GM12878 (cell line): Measurements from ENCODE around the gene ERC2. TPM values are rescaled to one million over a fixed set of nuclear protein-coding genes. Genes with fewer than 3 reads are reported as not detected.

Source experiments
- ATAC-seq: fragments of 200-7000 bp; cut with Tn5 transposase; 3 replicates; pipeline ENCODE4 v1.9.1; 2020; ENCODE audit warnings: mild to moderate bottlenecking, moderate library complexity
- BruUV-seq: library from RNA; stranded (reverse); fragments of 400-500 nt; replicated peaks from 2 replicates; lab custom pipeline; 2021; lab: Mats Ljungman, UMichigan
- CTCF ChIA-PET: fragments of 300-600 bp; sonication (Branson Sonifier 250); formaldehyde crosslinking; extraction: SDS; loops from one replicate; lab custom pipeline; 2021; ENCODE audit warnings: inconsistent platforms; lab: Yijun Ruan, JAX
- POLR2A ChIA-PET: fragments of 350-600 bp; formaldehyde crosslinking; extraction: SDS; loops from one replicate; lab custom pipeline; 2021; ENCODE audit warnings: inconsistent platforms; lab: Charles Lee
- RAD21 ChIA-PET: fragments of 300-600 bp; sonication (Branson Sonifier 250); formaldehyde crosslinking; loops from one replicate; lab custom pipeline; 2023; ENCODE audit warnings: antibody characterized with exemption; ENCODE audit not compliant: unreplicated experiment; lab: Charles Lee
- SMC1A ChIA-PET: fragments of 300-600 bp; sonication (Branson Sonifier 250); formaldehyde crosslinking; loops from one replicate; lab custom pipeline; 2023; ENCODE audit not compliant: unreplicated experiment, uncharacterized antibody; lab: Charles Lee
- DNase-seq: peaks from one replicate; pipeline ENCODE4 v3.0.0-alpha.2; 2011; ENCODE audit warnings: low read depth, low spot score
- FAIRE-seq: peaks from 3 replicates; lab custom pipeline; 2011; peaks lifted over from hg19 to GRCh38; lab: Jason Lieb, UNC
- H2AFZ ChIP-seq: 2 replicates; pipeline ENCODE4 v1.6.0; 2011; ENCODE audit warnings: low read depth, low read length, control low read depth; ENCODE audit not compliant: control insufficient read depth
- H3K27ac ChIP-seq: 2 replicates; pipeline ENCODE4 v1.5.1; 2011; ENCODE audit warnings: control low read depth; ENCODE audit not compliant: control insufficient read depth, insufficient read depth
- H3K27me3 ChIP-seq, 2 experiments: replicated peaks in 1 of 2; 2 replicates each; pipeline versions ENCODE4 v1.6.0 to v1.6.1; 2011; ENCODE audit warnings: low read length in 1 of 2; ENCODE audit not compliant: control insufficient read depth in 2 of 2, insufficient read depth in 2 of 2
- H3K36me3 ChIP-seq, 2 experiments: 2 replicates each; pipeline ENCODE4 v1.5.1; 2011; ENCODE audit warnings: low read length in 1 of 2; ENCODE audit not compliant: control insufficient read depth in 2 of 2, insufficient read depth in 2 of 2
- H3K4me1 ChIP-seq: 2 replicates; pipeline ENCODE4 v1.6.1; 2011; ENCODE audit warnings: mild to moderate bottlenecking, low read length, moderate library complexity, mixed read lengths; ENCODE audit not compliant: control insufficient read depth, insufficient read depth
- H3K4me2 ChIP-seq: 2 replicates; pipeline ENCODE4 v1.6.0; 2011; ENCODE audit warnings: control low read depth; ENCODE audit not compliant: control insufficient read depth, insufficient read depth
- H3K4me3 ChIP-seq: fragments of 200-600 bp; sonication (generic); 2 replicates; pipeline ENCODE4 v1.5.1; 2016
- H3K79me2 ChIP-seq: 2 replicates; pipeline ENCODE4 v1.6.0; 2011; ENCODE audit warnings: low read length; ENCODE audit not compliant: control insufficient read depth, insufficient read depth
- H3K9ac ChIP-seq: 2 replicates; pipeline ENCODE4 v1.8.0; 2011; ENCODE audit warnings: low read length, control low read depth, mixed read lengths; ENCODE audit not compliant: control insufficient read depth, insufficient read depth
- H3K9me3 ChIP-seq: replicated peaks from 3 replicates; pipeline ENCODE4 v1.5.1; 2011; ENCODE audit warnings: mild to moderate bottlenecking, low read length; ENCODE audit not compliant: control insufficient read depth, insufficient read depth
- H4K20me1 ChIP-seq: 2 replicates; pipeline ENCODE4 v1.6.0; 2011; ENCODE audit not compliant: control insufficient read depth, insufficient read depth
- BHLHE40 ChIP-seq, 2 experiments: fragments of 450-650 bp in 1 of 2; IDR thresholded peaks; 2 replicates each; pipeline ENCODE4 v1.6.1; 2011 to 2017; ENCODE audit warnings: low read depth in 2 of 2, borderline replicate concordance in 1 of 2, improper control_type of control experiment in 1 of 2, low read length in 1 of 2, mild to moderate bottlenecking in 1 of 2
- MYB ChIP-seq: fragments of 150-350 bp; IDR thresholded peaks from 2 replicates; pipeline ENCODE4 v1.6.1; 2014; ENCODE audit warnings: mild to moderate bottlenecking, low read depth, low read length, borderline replicate concordance
- RUNX3 ChIP-seq: IDR thresholded peaks from 2 replicates; pipeline ENCODE4 v1.6.1; 2012; ENCODE audit warnings: low read length, inconsistent platforms
- SMAD1 ChIP-seq: fragments of 450-650 bp; IDR thresholded peaks from 2 replicates; pipeline ENCODE4 v1.6.1; 2018; ENCODE audit warnings: mild to moderate bottlenecking, low read depth; ENCODE audit not compliant: partially characterized antibody
- WGBS: methylation state at CpG from one replicate; pipeline ENCODE4 v1.1.6; 2016; ENCODE audit warnings: low lambda C conversion rate; ENCODE audit not compliant: insufficient replicate concordance, insufficient coverage; ENCODE audit errors: missing lambda C conversion rate; 5-methylcytosine and 5-hydroxymethylcytosine counted together
- in situ Hi-C: fragments of 300-500 bp; cut with MboI; formaldehyde crosslinking; loops from 9 replicates; pipeline ENCODE4 v1.14.3; 2018; ENCODE audit warnings: mixed read lengths
- intact Hi-C: fragments of 100-400 bp; cut with micrococcal nuclease; formaldehyde crosslinking; loops from one replicate; pipeline ENCODE4 v1.14.2; 2022; ENCODE audit not compliant: unreplicated experiment
- polyA plus RNA-seq, 11 experiments: library from polyadenylated mRNA; depleted of rRNA in 4 of 11; unstranded in 6 of 11; stranded (reverse) in 5 of 11; fragments of >200 nt; fragmentation: Nextera tagmentation in 4 of 11; fragmentation: Illumina TruSeq in 1 of 11; extraction: Ambion mirVana in 4 of 11; extraction: Trizol in 1 of 11; gene quantifications; 1 replicate in 1 of 11; 2 replicates in 10 of 11; pipeline versions ENCODE4 v1.2.1 to v1.2.3, GENCODE V29; 2011 to 2016; ENCODE audit warnings: inconsistent platforms in 2 of 11, missing spikeins in 2 of 11, low read depth in 1 of 11
- total RNA-seq, 4 experiments: library from RNA; depleted of rRNA in 3 of 4; stranded (reverse); fragments of >200 nt in 3 of 4; fragmentation: Illumina TruSeq in 1 of 4; extraction: Trizol in 1 of 4; gene quantifications; 2 replicates each; pipeline versions ENCODE4 v1.2.1 to v1.2.3, GENCODE V29; 2013 to 2021
- TF ChIP-seq, protein P1 (sequence below): IDR thresholded peaks from 2 replicates; pipeline ENCODE4 v1.6.1; 2011; ENCODE audit warnings: low read depth, mild to moderate bottlenecking, low read length, moderate library complexity, borderline replicate concordance; ENCODE audit errors: extremely low read depth
- TF ChIP-seq, protein P2 (sequence below): fragments of 450-650 bp; IDR thresholded peaks from 2 replicates; pipeline ENCODE4 v1.6.1; 2014; ENCODE audit warnings: mild to moderate bottlenecking
- TF ChIP-seq, protein P3 (sequence below): IDR thresholded peaks from 2 replicates; pipeline ENCODE4 v1.6.1; 2012; ENCODE audit warnings: low read depth, low read length, improper control_type of control experiment

Gene ERC2
- total and polyA plus RNA-seq, 10 of the 15 experiments (the other 5 are each of a cell fraction or from before 2014, with no cell fraction given): 0.06 to 1.4 (median 0.12) TPM; not detected in 3

DNA sequence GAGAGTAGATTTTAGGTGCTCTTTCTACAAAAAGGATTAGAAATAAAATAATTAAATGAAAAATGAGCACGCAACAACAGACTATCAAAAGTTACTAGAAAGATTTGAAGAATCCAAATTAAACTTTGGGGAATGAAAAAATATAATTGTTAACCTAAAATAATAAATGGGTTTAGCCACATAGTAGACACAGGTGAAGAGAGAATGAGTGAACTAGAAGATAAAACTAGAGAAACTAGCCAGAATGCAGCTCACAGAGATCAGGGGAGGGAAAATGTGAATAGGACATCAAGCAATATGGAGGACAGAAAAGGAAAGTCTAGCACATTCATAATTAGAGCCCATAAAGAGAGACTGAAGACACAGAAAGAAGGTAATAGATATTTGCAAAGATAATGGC lies 670.5 kb downstream of the ERC2 start:
- Histone ChIP-seq H3K36me3 (no peaks in the 10 kb centered on the region), H2AFZ (no peak overlapping the region), H3K27ac (no peak overlapping the region), H3K4me2 (no peak overlapping the region), H3K27me3 (no peaks in the 10 kb centered on the region; a peak in 2 of 4 replicates), H3K79me2 (no peaks in the 10 kb centered on the region), H4K20me1 (no peaks in the 10 kb centered on the region), H3K4me3 (no peak overlapping the region), H3K4me1 (no peaks in the 10 kb centered on the region), H3K9ac (no peak overlapping the region), H3K9me3 (no peaks in the 10 kb centered on the region)
- ChIA-PET SMC1A (no interaction called here), POLR2A (no interaction called here), CTCF (no interaction called here), RAD21 (no interaction called here)
- in situ Hi-C loops: no loop called here
- ATAC-seq (no peak), FAIRE-seq (no peak), DNase-seq (no peak)
- intact Hi-C loops: no loop called here
- BruUV-seq: no TSS peak
- 37% methylated on average over 1 of the region's 1 CpG for WGBS
- TF ChIP-seq RUNX3 (no peak), SMAD1 (no peak), BHLHE40 (IDR thresholded peaks at IDR 0.05; ENCODE audit: borderline replicate concordance in 1 of 2, low read depth in 2 of 2, low read length in 1 of 2) (no peak), MYB (no peak)
- TF ChIP-seq, protein P1, sequence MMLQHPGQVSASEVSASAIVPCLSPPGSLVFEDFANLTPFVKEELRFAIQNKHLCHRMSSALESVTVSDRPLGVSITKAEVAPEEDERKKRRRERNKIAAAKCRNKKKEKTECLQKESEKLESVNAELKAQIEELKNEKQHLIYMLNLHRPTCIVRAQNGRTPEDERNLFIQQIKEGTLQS: no peak
- TF ChIP-seq, protein P2, sequence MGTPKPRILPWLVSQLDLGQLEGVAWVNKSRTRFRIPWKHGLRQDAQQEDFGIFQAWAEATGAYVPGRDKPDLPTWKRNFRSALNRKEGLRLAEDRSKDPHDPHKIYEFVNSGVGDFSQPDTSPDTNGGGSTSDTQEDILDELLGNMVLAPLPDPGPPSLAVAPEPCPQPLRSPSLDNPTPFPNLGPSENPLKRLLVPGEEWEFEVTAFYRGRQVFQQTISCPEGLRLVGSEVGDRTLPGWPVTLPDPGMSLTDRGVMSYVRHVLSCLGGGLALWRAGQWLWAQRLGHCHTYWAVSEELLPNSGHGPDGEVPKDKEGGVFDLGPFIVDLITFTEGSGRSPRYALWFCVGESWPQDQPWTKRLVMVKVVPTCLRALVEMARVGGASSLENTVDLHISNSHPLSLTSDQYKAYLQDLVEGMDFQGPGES: no peak
- TF ChIP-seq, protein P3, sequence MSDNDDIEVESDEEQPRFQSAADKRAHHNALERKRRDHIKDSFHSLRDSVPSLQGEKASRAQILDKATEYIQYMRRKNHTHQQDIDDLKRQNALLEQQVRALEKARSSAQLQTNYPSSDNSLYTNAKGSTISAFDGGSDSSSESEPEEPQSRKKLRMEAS: no peak
